H1 (cell line): ENCODE results near the gene GRIK1. TPM values are rescaled to one million over a fixed set of nuclear protein-coding genes. Genes with fewer than 3 reads are reported as not detected.

Experiments used
- BACH1 ChIP-seq: IDR thresholded peaks from 2 replicates; pipeline ENCODE4 v1.6.1; 2012; ENCODE audit warnings: low read length, improper control_type of control experiment
- CREB1 ChIP-seq: IDR thresholded peaks from 2 replicates; pipeline ENCODE4 v1.6.1; 2012; ENCODE audit warnings: inconsistent platforms
- RFX5 ChIP-seq: IDR thresholded peaks from 2 replicates; pipeline ENCODE4 v1.6.1; 2011; ENCODE audit warnings: low read depth, low read length, improper control_type of control experiment, borderline replicate concordance
- SIN3A ChIP-seq, 2 experiments: IDR thresholded peaks in 1 of 2; conservative IDR thresholded peaks in 1 of 2; 2 replicates each; pipeline ENCODE4 v1.6.1; 2011 to 2012; ENCODE audit warnings: low read length in 2 of 2, improper control_type of control experiment in 1 of 2, low read depth in 1 of 2, mild to moderate bottlenecking in 1 of 2
- SIX5 ChIP-seq: IDR thresholded peaks from 2 replicates; pipeline ENCODE4 v1.6.1; 2011; ENCODE audit warnings: mild to moderate bottlenecking, low read depth, low read length
- TAF1 ChIP-seq: IDR thresholded peaks from 2 replicates; pipeline ENCODE4 v1.6.1; 2011; ENCODE audit warnings: mild to moderate bottlenecking, low read depth, low read length
- polyA plus RNA-seq, 7 experiments: library from polyadenylated mRNA; depleted of rRNA in 3 of 7; stranded (reverse) in 5 of 7; unstranded in 2 of 7; fragments of >200 nt in 5 of 7; fragments of 200-250 nt in 2 of 7; gene quantifications; 1 replicate in 5 of 7; 2 replicates in 1 of 7; 4 replicates in 1 of 7; pipeline versions ENCODE4 v1.2.1 to v1.2.3, GENCODE V29; 2011 to 2013; ENCODE audit warnings: missing spikeins in 2 of 7, mixed read lengths in 2 of 7
- total RNA-seq: library from RNA; stranded (reverse); fragmentation: NEBNext Ultra II Directional; extraction: Animal tissue kit (Norgen Biotek cat#: 25700); gene quantifications from 2 replicates; pipeline ENCODE4 v1.2.1, GENCODE V29; 2021
- TF ChIP-seq, protein P1 (sequence below): fragments of 300-600 bp; sonication (generic); IDR thresholded peaks from 2 replicates; pipeline ENCODE4 v1.7.1; 2012; ENCODE audit warnings: low read length, moderate library complexity, mild to moderate bottlenecking, inconsistent platforms; ENCODE audit not compliant: insufficient replicate concordance

GRIK1 gene
- total and polyA plus RNA-seq, 2 of the 8 experiments (the other 6 are each of a cell fraction or from before 2014, with no cell fraction given), result 0.11 to 0.32 TPM

- TF ChIP-seq, protein P1, sequence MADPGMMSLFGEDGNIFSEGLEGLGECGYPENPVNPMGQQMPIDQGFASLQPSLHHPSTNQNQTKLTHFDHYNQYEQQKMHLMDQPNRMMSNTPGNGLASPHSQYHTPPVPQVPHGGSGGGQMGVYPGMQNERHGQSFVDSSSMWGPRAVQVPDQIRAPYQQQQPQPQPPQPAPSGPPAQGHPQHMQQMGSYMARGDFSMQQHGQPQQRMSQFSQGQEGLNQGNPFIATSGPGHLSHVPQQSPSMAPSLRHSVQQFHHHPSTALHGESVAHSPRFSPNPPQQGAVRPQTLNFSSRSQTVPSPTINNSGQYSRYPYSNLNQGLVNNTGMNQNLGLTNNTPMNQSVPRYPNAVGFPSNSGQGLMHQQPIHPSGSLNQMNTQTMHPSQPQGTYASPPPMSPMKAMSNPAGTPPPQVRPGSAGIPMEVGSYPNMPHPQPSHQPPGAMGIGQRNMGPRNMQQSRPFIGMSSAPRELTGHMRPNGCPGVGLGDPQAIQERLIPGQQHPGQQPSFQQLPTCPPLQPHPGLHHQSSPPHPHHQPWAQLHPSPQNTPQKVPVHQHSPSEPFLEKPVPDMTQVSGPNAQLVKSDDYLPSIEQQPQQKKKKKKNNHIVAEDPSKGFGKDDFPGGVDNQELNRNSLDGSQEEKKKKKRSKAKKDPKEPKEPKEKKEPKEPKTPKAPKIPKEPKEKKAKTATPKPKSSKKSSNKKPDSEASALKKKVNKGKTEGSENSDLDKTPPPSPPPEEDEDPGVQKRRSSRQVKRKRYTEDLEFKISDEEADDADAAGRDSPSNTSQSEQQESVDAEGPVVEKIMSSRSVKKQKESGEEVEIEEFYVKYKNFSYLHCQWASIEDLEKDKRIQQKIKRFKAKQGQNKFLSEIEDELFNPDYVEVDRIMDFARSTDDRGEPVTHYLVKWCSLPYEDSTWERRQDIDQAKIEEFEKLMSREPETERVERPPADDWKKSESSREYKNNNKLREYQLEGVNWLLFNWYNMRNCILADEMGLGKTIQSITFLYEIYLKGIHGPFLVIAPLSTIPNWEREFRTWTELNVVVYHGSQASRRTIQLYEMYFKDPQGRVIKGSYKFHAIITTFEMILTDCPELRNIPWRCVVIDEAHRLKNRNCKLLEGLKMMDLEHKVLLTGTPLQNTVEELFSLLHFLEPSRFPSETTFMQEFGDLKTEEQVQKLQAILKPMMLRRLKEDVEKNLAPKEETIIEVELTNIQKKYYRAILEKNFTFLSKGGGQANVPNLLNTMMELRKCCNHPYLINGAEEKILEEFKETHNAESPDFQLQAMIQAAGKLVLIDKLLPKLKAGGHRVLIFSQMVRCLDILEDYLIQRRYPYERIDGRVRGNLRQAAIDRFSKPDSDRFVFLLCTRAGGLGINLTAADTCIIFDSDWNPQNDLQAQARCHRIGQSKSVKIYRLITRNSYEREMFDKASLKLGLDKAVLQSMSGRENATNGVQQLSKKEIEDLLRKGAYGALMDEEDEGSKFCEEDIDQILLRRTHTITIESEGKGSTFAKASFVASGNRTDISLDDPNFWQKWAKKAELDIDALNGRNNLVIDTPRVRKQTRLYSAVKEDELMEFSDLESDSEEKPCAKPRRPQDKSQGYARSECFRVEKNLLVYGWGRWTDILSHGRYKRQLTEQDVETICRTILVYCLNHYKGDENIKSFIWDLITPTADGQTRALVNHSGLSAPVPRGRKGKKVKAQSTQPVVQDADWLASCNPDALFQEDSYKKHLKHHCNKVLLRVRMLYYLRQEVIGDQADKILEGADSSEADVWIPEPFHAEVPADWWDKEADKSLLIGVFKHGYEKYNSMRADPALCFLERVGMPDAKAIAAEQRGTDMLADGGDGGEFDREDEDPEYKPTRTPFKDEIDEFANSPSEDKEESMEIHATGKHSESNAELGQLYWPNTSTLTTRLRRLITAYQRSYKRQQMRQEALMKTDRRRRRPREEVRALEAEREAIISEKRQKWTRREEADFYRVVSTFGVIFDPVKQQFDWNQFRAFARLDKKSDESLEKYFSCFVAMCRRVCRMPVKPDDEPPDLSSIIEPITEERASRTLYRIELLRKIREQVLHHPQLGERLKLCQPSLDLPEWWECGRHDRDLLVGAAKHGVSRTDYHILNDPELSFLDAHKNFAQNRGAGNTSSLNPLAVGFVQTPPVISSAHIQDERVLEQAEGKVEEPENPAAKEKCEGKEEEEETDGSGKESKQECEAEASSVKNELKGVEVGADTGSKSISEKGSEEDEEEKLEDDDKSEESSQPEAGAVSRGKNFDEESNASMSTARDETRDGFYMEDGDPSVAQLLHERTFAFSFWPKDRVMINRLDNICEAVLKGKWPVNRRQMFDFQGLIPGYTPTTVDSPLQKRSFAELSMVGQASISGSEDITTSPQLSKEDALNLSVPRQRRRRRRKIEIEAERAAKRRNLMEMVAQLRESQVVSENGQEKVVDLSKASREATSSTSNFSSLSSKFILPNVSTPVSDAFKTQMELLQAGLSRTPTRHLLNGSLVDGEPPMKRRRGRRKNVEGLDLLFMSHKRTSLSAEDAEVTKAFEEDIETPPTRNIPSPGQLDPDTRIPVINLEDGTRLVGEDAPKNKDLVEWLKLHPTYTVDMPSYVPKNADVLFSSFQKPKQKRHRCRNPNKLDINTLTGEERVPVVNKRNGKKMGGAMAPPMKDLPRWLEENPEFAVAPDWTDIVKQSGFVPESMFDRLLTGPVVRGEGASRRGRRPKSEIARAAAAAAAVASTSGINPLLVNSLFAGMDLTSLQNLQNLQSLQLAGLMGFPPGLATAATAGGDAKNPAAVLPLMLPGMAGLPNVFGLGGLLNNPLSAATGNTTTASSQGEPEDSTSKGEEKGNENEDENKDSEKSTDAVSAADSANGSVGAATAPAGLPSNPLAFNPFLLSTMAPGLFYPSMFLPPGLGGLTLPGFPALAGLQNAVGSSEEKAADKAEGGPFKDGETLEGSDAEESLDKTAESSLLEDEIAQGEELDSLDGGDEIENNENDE, result no peak
- no peak for TF ChIP-seq SIX5
- no peak for TF ChIP-seq RFX5
- TF ChIP-seq BACH1, result no peak
- no peak for TF ChIP-seq CREB1
- no peak for TF ChIP-seq TAF1
- no peak for TF ChIP-seq SIN3A (conservative IDR thresholded peaks at IDR 0.05 in 1 of 2, IDR thresholded peaks at IDR 0.05 in 1 of 2; ENCODE audit: low read depth in 1 of 2, low read length in 2 of 2)
- TF ChIP-seq, all 59 proteins: peak for 0
Measured at GRCh38 chr21:29664615-29665014, 275.2 kb downstream of the GRIK1 start (continued).
